Breast epithelium (tissue), 3 donors: ENCODE measurements around the gene SLC25A1.

Experiments
- POLR2A ChIP-seq: fragments of 450-650 bp; IDR thresholded peaks from one replicate; pipeline ENCODE4 v1.6.1; 2016; ENCODE audit warnings: antibody characterized with exemption, mild to moderate bottlenecking, moderate library complexity
- POLR2AphosphoS5 ChIP-seq, 3 donors: sonication (generic); formaldehyde crosslinking; IDR thresholded peaks; one replicate each; pipeline ENCODE4 v1.6.1; 2017; ENCODE audit warnings: antibody characterized with exemption in 3 of 3
- TF ChIP-seq, protein P1 (sequence below), 3 donors: fragments of 450-650 bp; IDR thresholded peaks; one replicate each; pipeline ENCODE4 v1.5.1; 2016 to 2017; ENCODE audit warnings: antibody characterized with exemption in 3 of 3, mild to moderate bottlenecking in 3 of 3, moderate library complexity in 3 of 3

DNA sequence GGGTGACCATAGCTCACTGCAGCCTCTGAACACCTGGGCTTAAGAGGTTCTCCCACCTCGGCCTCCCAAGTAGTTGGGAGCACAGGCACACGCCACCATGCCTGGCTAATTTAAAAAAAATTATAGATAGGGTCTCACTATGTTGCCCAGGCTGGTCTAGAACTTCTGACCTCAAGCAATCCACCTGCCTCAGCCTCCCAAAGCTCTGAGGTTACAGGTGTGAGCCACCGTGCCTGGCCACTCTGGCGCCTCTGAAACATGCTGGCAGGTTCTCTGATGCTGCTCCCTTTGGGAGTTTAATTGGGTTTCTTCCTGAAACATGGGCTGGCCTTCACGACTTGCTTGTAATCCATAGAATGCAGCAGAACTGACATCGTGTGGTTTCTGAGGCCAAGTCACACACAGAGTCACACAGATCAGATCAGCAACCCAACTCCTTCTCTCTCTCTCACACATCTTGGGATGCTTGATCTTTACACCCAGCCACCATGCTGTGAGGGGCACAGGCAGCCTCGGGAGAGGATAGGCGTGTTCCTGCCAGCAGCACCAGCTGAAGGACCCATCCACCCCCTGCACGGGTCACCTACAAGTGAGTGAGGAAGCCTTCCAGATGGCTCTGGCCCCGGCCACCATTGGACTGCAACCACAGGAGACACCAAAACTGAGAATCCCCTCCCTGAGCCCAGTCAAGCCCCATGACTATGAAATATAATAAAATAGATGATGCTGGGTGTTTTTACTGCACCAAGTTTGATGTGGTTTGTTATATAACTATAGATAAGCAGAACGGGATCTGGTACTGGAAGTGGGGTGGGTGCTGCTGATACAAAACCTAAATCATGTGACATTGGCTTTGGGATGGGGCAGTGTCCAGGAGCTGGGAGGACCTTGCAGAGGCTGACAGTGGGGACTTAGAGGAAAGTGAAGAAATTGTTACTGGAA is 25.3 kb downstream of the SLC25A1 start:
- TF ChIP-seq, protein P1, sequence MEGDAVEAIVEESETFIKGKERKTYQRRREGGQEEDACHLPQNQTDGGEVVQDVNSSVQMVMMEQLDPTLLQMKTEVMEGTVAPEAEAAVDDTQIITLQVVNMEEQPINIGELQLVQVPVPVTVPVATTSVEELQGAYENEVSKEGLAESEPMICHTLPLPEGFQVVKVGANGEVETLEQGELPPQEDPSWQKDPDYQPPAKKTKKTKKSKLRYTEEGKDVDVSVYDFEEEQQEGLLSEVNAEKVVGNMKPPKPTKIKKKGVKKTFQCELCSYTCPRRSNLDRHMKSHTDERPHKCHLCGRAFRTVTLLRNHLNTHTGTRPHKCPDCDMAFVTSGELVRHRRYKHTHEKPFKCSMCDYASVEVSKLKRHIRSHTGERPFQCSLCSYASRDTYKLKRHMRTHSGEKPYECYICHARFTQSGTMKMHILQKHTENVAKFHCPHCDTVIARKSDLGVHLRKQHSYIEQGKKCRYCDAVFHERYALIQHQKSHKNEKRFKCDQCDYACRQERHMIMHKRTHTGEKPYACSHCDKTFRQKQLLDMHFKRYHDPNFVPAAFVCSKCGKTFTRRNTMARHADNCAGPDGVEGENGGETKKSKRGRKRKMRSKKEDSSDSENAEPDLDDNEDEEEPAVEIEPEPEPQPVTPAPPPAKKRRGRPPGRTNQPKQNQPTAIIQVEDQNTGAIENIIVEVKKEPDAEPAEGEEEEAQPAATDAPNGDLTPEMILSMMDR (IDR thresholded peaks at IDR 0.05), result no peak
- TF ChIP-seq POLR2AphosphoS5 (IDR thresholded peaks at IDR 0.05), result no peak
- no peak for TF ChIP-seq POLR2A
